ENCODE data around the gene ASB4.

Gene ASB4

GRCh38 chr7:95467912-95468607 lies 17.7 kb upstream of the ASB4 start:
- no peaks in the 10 kb centered on the region for H3K9me3 ChIP-seq (ENCODE audit: control insufficient read depth in 5 of 5, low read length in 5 of 5)
- no peaks in the 10 kb centered on the region for H3K36me3 ChIP-seq (ENCODE audit: control insufficient read depth in 5 of 5, insufficient read depth in 5 of 5, low read length in 5 of 5)
- H3K4me1 ChIP-seq (ENCODE audit: control insufficient read depth in 5 of 5, insufficient read depth in 5 of 5, low read length in 5 of 5) = peaks cover 0 to 5% (median 0%) of the 10 kb centered on the region in 5 donors
- H3K27me3 ChIP-seq (ENCODE audit: control insufficient read depth in 5 of 5, insufficient read depth in 4 of 5, low read length in 5 of 5) = no peaks in the 10 kb centered on the region
- H3K27ac ChIP-seq (ENCODE audit: low read depth, low read length) = no peak overlapping the region
- no peak overlapping the region for H3K4me3 ChIP-seq (ENCODE audit: low read depth in 1 of 5, low read length in 5 of 5)
- H3K9ac ChIP-seq (ENCODE audit: low read length in 5 of 5) = no peak overlapping the region

- H3K4me3 ChIP-seq (ENCODE audit: low read depth in 1 of 5, low read length in 5 of 5) = no peak overlapping the region
- no peaks in the 10 kb centered on the region for H3K36me3 ChIP-seq (ENCODE audit: control insufficient read depth in 5 of 5, insufficient read depth in 5 of 5, low read length in 5 of 5)
- no peak overlapping the region for H3K27ac ChIP-seq (ENCODE audit: low read depth, low read length)
- H3K9me3 ChIP-seq (ENCODE audit: control insufficient read depth in 5 of 5, low read length in 5 of 5) = no peaks in the 10 kb centered on the region
- H3K9ac ChIP-seq (ENCODE audit: low read length in 5 of 5) = no peak overlapping the region
- H3K4me1 ChIP-seq (ENCODE audit: control insufficient read depth in 5 of 5, insufficient read depth in 5 of 5, low read length in 5 of 5) = peaks cover 0 to 5% (median 0%) of the 10 kb centered on the region in 5 donors
- H3K27me3 ChIP-seq (ENCODE audit: control insufficient read depth in 5 of 5, insufficient read depth in 4 of 5, low read length in 5 of 5) = no peaks in the 10 kb centered on the region
These were observed 16.6 kb upstream of the ASB4 start for GRCh38 chr7:95469187-95469586.

- Histone ChIP-seq H3K36me3 (ENCODE audit: control insufficient read depth in 5 of 5, insufficient read depth in 5 of 5, low read length in 5 of 5) (no peaks in the 10 kb centered on the region), H3K27ac (ENCODE audit: low read depth, low read length) (no peak overlapping the region), H3K9ac (ENCODE audit: low read length in 5 of 5) (no peak overlapping the region), H3K27me3 (ENCODE audit: control insufficient read depth in 5 of 5, insufficient read depth in 4 of 5, low read length in 5 of 5) (no peaks in the 10 kb centered on the region), H3K9me3 (ENCODE audit: control insufficient read depth in 5 of 5, low read length in 5 of 5) (no peaks in the 10 kb centered on the region), H3K4me3 (ENCODE audit: low read depth in 1 of 5, low read length in 5 of 5) (no peak overlapping the region), H3K4me1 (ENCODE audit: control insufficient read depth in 5 of 5, insufficient read depth in 5 of 5, low read length in 5 of 5) (peaks cover 0 to 5% (median 0%) of the 10 kb centered on the region in 5 donors)
These were observed 15.9 kb upstream of the ASB4 start for GRCh38 chr7:95469848-95470247.

GRCh38 chr7:95470452-95470851 lies 15.3 kb upstream of the ASB4 start:
- H3K9ac ChIP-seq (ENCODE audit: low read length in 5 of 5) = no peak overlapping the region
- no peaks in the 10 kb centered on the region for H3K36me3 ChIP-seq (ENCODE audit: control insufficient read depth in 5 of 5, insufficient read depth in 5 of 5, low read length in 5 of 5)
- H3K9me3 ChIP-seq (ENCODE audit: control insufficient read depth in 5 of 5, low read length in 5 of 5) = no peaks in the 10 kb centered on the region
- no peak overlapping the region for H3K27ac ChIP-seq (ENCODE audit: low read depth, low read length)
- H3K4me3 ChIP-seq (ENCODE audit: low read depth in 1 of 5, low read length in 5 of 5) = no peak overlapping the region
- H3K27me3 ChIP-seq (ENCODE audit: control insufficient read depth in 5 of 5, insufficient read depth in 4 of 5, low read length in 5 of 5) = no peaks in the 10 kb centered on the region
- H3K4me1 ChIP-seq (ENCODE audit: control insufficient read depth in 5 of 5, insufficient read depth in 5 of 5, low read length in 5 of 5) = peaks cover 0 to 5% (median 0%) of the 10 kb centered on the region in 5 donors

GRCh38 chr7:95471071-95471470 lies 14.7 kb upstream of the ASB4 start:
- Histone ChIP-seq H3K4me1 (ENCODE audit: control insufficient read depth in 5 of 5, insufficient read depth in 5 of 5, low read length in 5 of 5) (peaks cover 0 to 5% (median 0%) of the 10 kb centered on the region in 5 donors), H3K4me3 (ENCODE audit: low read depth in 1 of 5, low read length in 5 of 5) (no peak overlapping the region), H3K9me3 (ENCODE audit: control insufficient read depth in 5 of 5, low read length in 5 of 5) (no peaks in the 10 kb centered on the region), H3K36me3 (ENCODE audit: control insufficient read depth in 5 of 5, insufficient read depth in 5 of 5, low read length in 5 of 5) (no peaks in the 10 kb centered on the region), H3K27me3 (ENCODE audit: control insufficient read depth in 5 of 5, insufficient read depth in 4 of 5, low read length in 5 of 5) (no peaks in the 10 kb centered on the region), H3K9ac (ENCODE audit: low read length in 5 of 5) (no peak overlapping the region), H3K27ac (ENCODE audit: low read depth, low read length) (no peak overlapping the region)

- H3K9ac ChIP-seq (ENCODE audit: low read length in 5 of 5) = no peak overlapping the region
- H3K4me1 ChIP-seq (ENCODE audit: control insufficient read depth in 5 of 5, insufficient read depth in 5 of 5, low read length in 5 of 5) = peaks cover 0 to 5% (median 0%) of the 10 kb centered on the region in 5 donors
- no peaks in the 10 kb centered on the region for H3K27me3 ChIP-seq (ENCODE audit: control insufficient read depth in 5 of 5, insufficient read depth in 4 of 5, low read length in 5 of 5)
- no peaks in the 10 kb centered on the region for H3K36me3 ChIP-seq (ENCODE audit: control insufficient read depth in 5 of 5, insufficient read depth in 5 of 5, low read length in 5 of 5)
- no peaks in the 10 kb centered on the region for H3K9me3 ChIP-seq (ENCODE audit: control insufficient read depth in 5 of 5, low read length in 5 of 5)
- H3K27ac ChIP-seq (ENCODE audit: low read depth, low read length) = no peak overlapping the region
- no peak overlapping the region for H3K4me3 ChIP-seq (ENCODE audit: low read depth in 1 of 5, low read length in 5 of 5)
These were observed 13.1 kb upstream of the ASB4 start for GRCh38 chr7:95472581-95473161.

GRCh38 chr7:95473276-95473985 lies 12.3 kb upstream of the ASB4 start:
- Histone ChIP-seq H3K4me3 (ENCODE audit: low read depth in 1 of 5, low read length in 5 of 5) (no peak overlapping the region), H3K27ac (ENCODE audit: low read depth, low read length) (no peak overlapping the region), H3K9ac (ENCODE audit: low read length in 5 of 5) (no peak overlapping the region), H3K9me3 (ENCODE audit: control insufficient read depth in 5 of 5, low read length in 5 of 5) (no peaks in the 10 kb centered on the region), H3K36me3 (ENCODE audit: control insufficient read depth in 5 of 5, insufficient read depth in 5 of 5, low read length in 5 of 5) (no peaks in the 10 kb centered on the region), H3K4me1 (ENCODE audit: control insufficient read depth in 5 of 5, insufficient read depth in 5 of 5, low read length in 5 of 5) (peaks cover 0 to 5% (median 0%) of the 10 kb centered on the region in 5 donors), H3K27me3 (ENCODE audit: control insufficient read depth in 5 of 5, insufficient read depth in 4 of 5, low read length in 5 of 5) (peaks cover 0 to 2% (median 0%) of the 10 kb centered on the region in 5 donors)

- no peaks in the 10 kb centered on the region for H3K36me3 ChIP-seq (ENCODE audit: control insufficient read depth in 5 of 5, insufficient read depth in 5 of 5, low read length in 5 of 5)
- H3K27me3 ChIP-seq (ENCODE audit: control insufficient read depth in 5 of 5, insufficient read depth in 4 of 5, low read length in 5 of 5) = peaks cover 0 to 6% (median 0%) of the 10 kb centered on the region in 5 donors
- no peak overlapping the region for H3K9ac ChIP-seq (ENCODE audit: low read length in 5 of 5)
- H3K27ac ChIP-seq (ENCODE audit: low read depth, low read length) = no peak overlapping the region
- H3K4me1 ChIP-seq (ENCODE audit: control insufficient read depth in 5 of 5, insufficient read depth in 5 of 5, low read length in 5 of 5) = peaks cover 0 to 4% (median 0%) of the 10 kb centered on the region in 5 donors
- no peak overlapping the region for H3K4me3 ChIP-seq (ENCODE audit: low read depth in 1 of 5, low read length in 5 of 5)
- no peaks in the 10 kb centered on the region for H3K9me3 ChIP-seq (ENCODE audit: control insufficient read depth in 5 of 5, low read length in 5 of 5)
These were observed 9.5 kb upstream of the ASB4 start for GRCh38 chr7:95476072-95476847.

- H3K4me1 ChIP-seq (ENCODE audit: control insufficient read depth in 5 of 5, insufficient read depth in 5 of 5, low read length in 5 of 5) = peaks cover 0 to 4% (median 0%) of the 10 kb centered on the region in 5 donors
- no peak overlapping the region for H3K9ac ChIP-seq (ENCODE audit: low read length in 5 of 5)
- peaks cover 0 to 6% (median 0%) of the 10 kb centered on the region in 5 donors for H3K27me3 ChIP-seq (ENCODE audit: control insufficient read depth in 5 of 5, insufficient read depth in 4 of 5, low read length in 5 of 5)
- H3K4me3 ChIP-seq (ENCODE audit: low read depth in 1 of 5, low read length in 5 of 5) = no peak overlapping the region
- no peak overlapping the region for H3K27ac ChIP-seq (ENCODE audit: low read depth, low read length)
- no peaks in the 10 kb centered on the region for H3K36me3 ChIP-seq (ENCODE audit: control insufficient read depth in 5 of 5, insufficient read depth in 5 of 5, low read length in 5 of 5)
- H3K9me3 ChIP-seq (ENCODE audit: control insufficient read depth in 5 of 5, low read length in 5 of 5) = no peaks in the 10 kb centered on the region
These were observed 8.7 kb upstream of the ASB4 start for GRCh38 chr7:95476904-95477594.
